Transverse colon (tissue), 3 donors: ENCODE measurements around the gene ZNF775.

Experiments
- CTCF ChIP-seq, 5 experiments: fragments of 200-600 bp in 3 of 5; fragments of 450-650 bp in 2 of 5; sonication (generic) in 3 of 5; IDR thresholded peaks; 1 replicate in 2 of 5; 2 replicates in 3 of 5; pipeline ENCODE4 v1.5.1; 2016 to 2017; ENCODE audit warnings: antibody characterized with exemption in 5 of 5, inconsistent platforms in 3 of 5, mild to moderate bottlenecking in 2 of 5, moderate library complexity in 1 of 5
- POLR2A ChIP-seq: fragments of 450-650 bp; IDR thresholded peaks from one replicate; pipeline ENCODE4 v1.6.1; 2016; ENCODE audit warnings: antibody characterized with exemption, mild to moderate bottlenecking, moderate library complexity

DNA sequence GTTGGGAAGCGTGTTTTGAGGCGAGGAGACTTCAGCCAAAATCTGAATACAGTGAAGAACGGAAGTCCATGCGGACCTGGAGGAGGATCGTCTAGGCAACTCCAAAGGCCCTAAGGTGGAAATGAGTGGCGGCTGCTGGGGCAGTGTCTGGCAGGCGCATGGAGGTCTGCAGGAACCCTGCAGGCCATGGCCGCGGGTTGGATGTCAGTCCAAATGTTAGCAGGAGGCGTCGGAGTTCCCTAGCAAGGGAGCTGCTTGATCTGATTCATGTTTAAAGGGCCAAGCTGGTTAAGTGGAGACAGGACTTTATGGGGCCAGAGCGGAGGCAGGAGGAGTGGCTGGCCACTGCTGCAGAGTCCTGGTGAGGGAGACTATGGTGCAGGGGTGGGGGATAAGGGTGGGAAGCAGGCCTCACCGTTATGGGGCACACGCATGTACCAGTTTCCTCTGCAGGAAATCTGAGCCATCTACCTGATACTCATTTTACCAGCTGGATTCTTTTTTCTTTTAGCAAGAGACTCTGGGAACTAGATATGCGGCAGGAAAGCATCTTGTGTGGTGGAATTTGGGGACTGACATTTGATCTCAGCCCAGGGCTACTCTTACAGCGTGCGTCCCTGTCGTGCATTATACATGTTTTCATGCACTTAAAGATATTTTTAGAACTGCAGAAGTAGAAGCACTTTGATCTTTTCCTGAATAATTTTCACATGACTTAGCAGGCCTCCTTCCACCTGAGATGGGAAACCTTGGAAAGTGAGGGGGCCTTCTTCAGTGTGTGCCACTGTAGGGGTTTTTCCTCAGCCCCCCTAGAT is 17.1 kb upstream of the ZNF775 start:
- TF ChIP-seq CTCF (IDR thresholded peaks at IDR 0.05) (no peak), POLR2A (no peak)
